HL-60 (cell line): Measurements from ENCODE around the gene NYNRIN.

Source experiments
- DNase-seq, 2 experiments: peaks; one replicate each; pipeline ENCODE4 v3.0.0-alpha.2; 2010 to 2020; ENCODE audit warnings: low read depth in 1 of 2, low spot score in 1 of 2
- H3K27ac ChIP-seq: fragments of 250-450 bp; sonication (Bioruptor Pico); replicated peaks from 2 replicates; pipeline ENCODE4 v1.5.1; 2020; ENCODE audit warnings: mild to moderate bottlenecking, moderate library complexity
- H3K27me3 ChIP-seq: fragments of 250-450 bp; sonication (Bioruptor Pico); 2 replicates; pipeline ENCODE4 v1.5.1; 2021; ENCODE audit warnings: mild to moderate bottlenecking, moderate library complexity; ENCODE audit not compliant: insufficient read depth, poor library complexity, severe bottlenecking
- H3K4me3 ChIP-seq: replicated peaks from 2 replicates; pipeline ENCODE4 v1.5.1; 2011; ENCODE audit warnings: mild to moderate bottlenecking, control low read depth, low read length; ENCODE audit not compliant: insufficient read depth
- GABPA ChIP-seq: IDR thresholded peaks from 2 replicates; pipeline ENCODE4 v1.6.1; 2012; ENCODE audit warnings: low read depth
- POLR2AphosphoS5 ChIP-seq: IDR thresholded peaks from 2 replicates; pipeline ENCODE4 v1.6.1; 2012; ENCODE audit warnings: low read depth
- SPI1 ChIP-seq: IDR thresholded peaks from 2 replicates; pipeline ENCODE4 v1.6.1; 2012; ENCODE audit warnings: low read depth, mild to moderate bottlenecking, borderline replicate concordance
- TF ChIP-seq, protein P1 (sequence below): IDR thresholded peaks from one replicate; pipeline ENCODE4 v1.5.1; 2011; ENCODE audit warnings: low read length, control low read depth, inconsistent platforms; ENCODE audit not compliant: insufficient read depth
- TF ChIP-seq, protein P2 (sequence below): IDR thresholded peaks from 2 replicates; pipeline ENCODE4 v1.6.1; 2012; ENCODE audit warnings: low read depth; ENCODE audit not compliant: insufficient replicate concordance

Gene NYNRIN

GRCh38 chr14:24368212-24368561 is 30.6 kb upstream of the NYNRIN start:
- Histone ChIP-seq H3K27ac (no peak overlapping the region), H3K27me3 (peaks cover 34% of the 10 kb centered on the region), H3K4me3 (no peak overlapping the region)
- TF ChIP-seq SPI1 (no peak), POLR2AphosphoS5 (no peak), GABPA (no peak)
- TF ChIP-seq, protein P1, sequence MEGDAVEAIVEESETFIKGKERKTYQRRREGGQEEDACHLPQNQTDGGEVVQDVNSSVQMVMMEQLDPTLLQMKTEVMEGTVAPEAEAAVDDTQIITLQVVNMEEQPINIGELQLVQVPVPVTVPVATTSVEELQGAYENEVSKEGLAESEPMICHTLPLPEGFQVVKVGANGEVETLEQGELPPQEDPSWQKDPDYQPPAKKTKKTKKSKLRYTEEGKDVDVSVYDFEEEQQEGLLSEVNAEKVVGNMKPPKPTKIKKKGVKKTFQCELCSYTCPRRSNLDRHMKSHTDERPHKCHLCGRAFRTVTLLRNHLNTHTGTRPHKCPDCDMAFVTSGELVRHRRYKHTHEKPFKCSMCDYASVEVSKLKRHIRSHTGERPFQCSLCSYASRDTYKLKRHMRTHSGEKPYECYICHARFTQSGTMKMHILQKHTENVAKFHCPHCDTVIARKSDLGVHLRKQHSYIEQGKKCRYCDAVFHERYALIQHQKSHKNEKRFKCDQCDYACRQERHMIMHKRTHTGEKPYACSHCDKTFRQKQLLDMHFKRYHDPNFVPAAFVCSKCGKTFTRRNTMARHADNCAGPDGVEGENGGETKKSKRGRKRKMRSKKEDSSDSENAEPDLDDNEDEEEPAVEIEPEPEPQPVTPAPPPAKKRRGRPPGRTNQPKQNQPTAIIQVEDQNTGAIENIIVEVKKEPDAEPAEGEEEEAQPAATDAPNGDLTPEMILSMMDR: no peak
- TF ChIP-seq, protein P2, sequence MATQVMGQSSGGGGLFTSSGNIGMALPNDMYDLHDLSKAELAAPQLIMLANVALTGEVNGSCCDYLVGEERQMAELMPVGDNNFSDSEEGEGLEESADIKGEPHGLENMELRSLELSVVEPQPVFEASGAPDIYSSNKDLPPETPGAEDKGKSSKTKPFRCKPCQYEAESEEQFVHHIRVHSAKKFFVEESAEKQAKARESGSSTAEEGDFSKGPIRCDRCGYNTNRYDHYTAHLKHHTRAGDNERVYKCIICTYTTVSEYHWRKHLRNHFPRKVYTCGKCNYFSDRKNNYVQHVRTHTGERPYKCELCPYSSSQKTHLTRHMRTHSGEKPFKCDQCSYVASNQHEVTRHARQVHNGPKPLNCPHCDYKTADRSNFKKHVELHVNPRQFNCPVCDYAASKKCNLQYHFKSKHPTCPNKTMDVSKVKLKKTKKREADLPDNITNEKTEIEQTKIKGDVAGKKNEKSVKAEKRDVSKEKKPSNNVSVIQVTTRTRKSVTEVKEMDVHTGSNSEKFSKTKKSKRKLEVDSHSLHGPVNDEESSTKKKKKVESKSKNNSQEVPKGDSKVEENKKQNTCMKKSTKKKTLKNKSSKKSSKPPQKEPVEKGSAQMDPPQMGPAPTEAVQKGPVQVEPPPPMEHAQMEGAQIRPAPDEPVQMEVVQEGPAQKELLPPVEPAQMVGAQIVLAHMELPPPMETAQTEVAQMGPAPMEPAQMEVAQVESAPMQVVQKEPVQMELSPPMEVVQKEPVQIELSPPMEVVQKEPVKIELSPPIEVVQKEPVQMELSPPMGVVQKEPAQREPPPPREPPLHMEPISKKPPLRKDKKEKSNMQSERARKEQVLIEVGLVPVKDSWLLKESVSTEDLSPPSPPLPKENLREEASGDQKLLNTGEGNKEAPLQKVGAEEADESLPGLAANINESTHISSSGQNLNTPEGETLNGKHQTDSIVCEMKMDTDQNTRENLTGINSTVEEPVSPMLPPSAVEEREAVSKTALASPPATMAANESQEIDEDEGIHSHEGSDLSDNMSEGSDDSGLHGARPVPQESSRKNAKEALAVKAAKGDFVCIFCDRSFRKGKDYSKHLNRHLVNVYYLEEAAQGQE: no peak
- no peak for DNase-seq

DNA sequence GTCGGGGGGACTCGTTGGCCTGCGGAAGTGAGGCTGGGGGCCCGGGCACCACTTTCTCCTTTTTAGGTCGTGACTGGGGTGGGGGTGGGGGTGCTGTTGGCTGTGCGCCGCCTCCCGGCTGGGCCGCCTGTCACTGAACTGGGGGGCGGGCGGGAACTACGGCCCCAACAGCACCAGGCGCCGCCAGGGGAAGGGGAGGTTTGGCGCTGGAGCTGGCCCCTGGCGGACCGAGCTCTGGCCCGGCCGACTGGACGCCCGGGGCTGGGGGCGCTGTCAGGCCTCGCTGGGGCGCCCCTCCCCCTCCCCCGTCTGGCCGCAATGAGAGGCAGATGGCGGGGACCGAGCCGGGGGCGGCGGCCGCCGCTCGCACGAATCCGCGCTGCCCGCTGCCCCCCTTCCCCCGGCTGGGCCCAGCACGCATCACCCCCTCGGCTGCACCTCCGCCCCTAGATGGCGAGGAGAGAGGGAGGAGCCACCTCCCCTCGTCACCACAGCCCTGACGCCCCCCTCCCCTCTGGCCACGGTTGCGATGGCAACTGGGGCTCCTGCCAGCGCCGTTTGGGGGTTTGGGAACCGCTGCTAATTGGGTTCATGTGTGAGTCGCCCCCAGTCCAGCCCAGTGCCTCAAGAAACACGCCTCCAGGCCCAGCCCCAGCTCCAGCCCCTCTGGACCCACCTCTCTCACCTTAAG is 30.1 kb upstream of the NYNRIN start:
- Histone ChIP-seq H3K4me3 (no peak overlapping the region), H3K27me3 (peaks cover 34% of the 10 kb centered on the region), H3K27ac (no peak overlapping the region)
- no peak for TF ChIP-seq POLR2AphosphoS5
- TF ChIP-seq GABPA: no peak
- TF ChIP-seq, protein P2: no peak
- TF ChIP-seq SPI1: no peak
- TF ChIP-seq, protein P1: no peak
- DNase-seq: no peak

GRCh38 chr14:24369463-24369862 is 29.3 kb upstream of the NYNRIN start:
- no peak for DNase-seq
- Histone ChIP-seq H3K27ac (no peak overlapping the region), H3K4me3 (no peak overlapping the region), H3K27me3 (peaks cover 34% of the 10 kb centered on the region)
- TF ChIP-seq POLR2AphosphoS5: no peak
- no peak for TF ChIP-seq GABPA
- TF ChIP-seq, protein P2: no peak
- TF ChIP-seq, protein P1: no peak
- TF ChIP-seq SPI1: no peak
